ENCODE data around the gene KCTD8.

Gene KCTD8

DNA sequence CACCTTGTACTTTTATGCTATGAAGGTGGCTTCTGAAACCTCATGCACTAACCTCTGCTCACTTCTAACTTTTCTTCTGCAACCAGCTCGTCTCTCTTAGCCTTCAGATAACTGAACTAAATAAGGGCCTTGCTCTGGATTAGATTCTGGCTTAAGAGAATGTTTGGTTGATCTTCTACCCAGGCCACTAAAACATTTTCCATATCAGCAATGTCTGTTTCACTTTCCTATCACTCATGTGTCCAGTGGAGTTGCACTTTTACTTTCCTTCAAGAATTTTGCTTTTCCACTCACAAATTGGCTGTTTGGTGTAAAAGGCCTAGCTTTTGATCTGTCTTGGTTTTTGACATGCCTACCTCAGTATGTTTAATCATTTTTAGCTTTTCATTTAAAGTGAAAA lies 105.8 kb downstream of the KCTD8 start:
- no peak overlapping the region for H3K27ac ChIP-seq (ENCODE audit: low read depth, low read length)
- no peaks in the 10 kb centered on the region for H4K20me1 ChIP-seq (ENCODE audit: control insufficient read depth, insufficient read depth, low read depth, low read length)
- H3K4me2 ChIP-seq (ENCODE audit: low read length): no peak overlapping the region
- TF ChIP-seq EZH2phosphoT487 (IDR thresholded peaks at IDR 0.05; ENCODE audit: borderline replicate concordance, low read length): no peak
- TF ChIP-seq, protein P1, sequence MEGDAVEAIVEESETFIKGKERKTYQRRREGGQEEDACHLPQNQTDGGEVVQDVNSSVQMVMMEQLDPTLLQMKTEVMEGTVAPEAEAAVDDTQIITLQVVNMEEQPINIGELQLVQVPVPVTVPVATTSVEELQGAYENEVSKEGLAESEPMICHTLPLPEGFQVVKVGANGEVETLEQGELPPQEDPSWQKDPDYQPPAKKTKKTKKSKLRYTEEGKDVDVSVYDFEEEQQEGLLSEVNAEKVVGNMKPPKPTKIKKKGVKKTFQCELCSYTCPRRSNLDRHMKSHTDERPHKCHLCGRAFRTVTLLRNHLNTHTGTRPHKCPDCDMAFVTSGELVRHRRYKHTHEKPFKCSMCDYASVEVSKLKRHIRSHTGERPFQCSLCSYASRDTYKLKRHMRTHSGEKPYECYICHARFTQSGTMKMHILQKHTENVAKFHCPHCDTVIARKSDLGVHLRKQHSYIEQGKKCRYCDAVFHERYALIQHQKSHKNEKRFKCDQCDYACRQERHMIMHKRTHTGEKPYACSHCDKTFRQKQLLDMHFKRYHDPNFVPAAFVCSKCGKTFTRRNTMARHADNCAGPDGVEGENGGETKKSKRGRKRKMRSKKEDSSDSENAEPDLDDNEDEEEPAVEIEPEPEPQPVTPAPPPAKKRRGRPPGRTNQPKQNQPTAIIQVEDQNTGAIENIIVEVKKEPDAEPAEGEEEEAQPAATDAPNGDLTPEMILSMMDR (IDR thresholded peaks at IDR 0.05; ENCODE audit: low read depth, low read length, poor library complexity, severe bottlenecking): no peak
- no peaks in the 10 kb centered on the region for H3K4me1 ChIP-seq (ENCODE audit: control insufficient read depth, low read length)
- no peak overlapping the region for H3K4me3 ChIP-seq (ENCODE audit: low read length)
- no peaks in the 10 kb centered on the region for H3K27me3 ChIP-seq (ENCODE audit: control insufficient read depth, low read length)
- H3K9me2 ChIP-seq (replicated peaks; ENCODE audit: control insufficient read depth, low read length): no peaks in the 10 kb centered on the region
- no peaks in the 10 kb centered on the region for H3K9me3 ChIP-seq (ENCODE audit: control insufficient read depth, insufficient read depth, low read length)
- H3K79me2 ChIP-seq (ENCODE audit: control insufficient read depth, low read length): no peaks in the 10 kb centered on the region
- no peaks in the 10 kb centered on the region for H3K36me3 ChIP-seq (ENCODE audit: control insufficient read depth, low read length)
- no peaks in the 10 kb centered on the region for H3F3A ChIP-seq (ENCODE audit: control insufficient read depth, insufficient read depth)

DNA sequence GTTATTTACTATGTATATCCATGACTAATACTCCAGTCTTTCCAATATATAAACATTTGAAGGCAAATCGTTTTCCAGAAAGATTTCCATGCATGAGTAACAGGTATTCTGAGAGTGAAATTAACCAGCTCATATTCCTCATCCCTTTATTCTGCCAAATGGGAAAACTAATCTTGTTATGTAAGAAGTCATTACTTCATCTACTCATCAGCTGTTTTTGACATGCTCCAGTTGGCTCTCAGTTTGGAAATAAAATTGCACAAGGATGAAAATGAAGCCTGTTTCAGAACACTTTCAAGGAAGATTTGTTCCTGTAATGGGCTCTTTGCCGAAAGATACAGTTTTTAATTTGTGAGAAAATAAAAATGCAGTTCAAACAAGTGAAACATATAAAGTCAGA lies 121.9 kb downstream of the KCTD8 start:
- Histone ChIP-seq H3K9me2 (replicated peaks; ENCODE audit: control insufficient read depth, low read length) (no peaks in the 10 kb centered on the region), H4K20me1 (ENCODE audit: control insufficient read depth, insufficient read depth, low read depth, low read length) (no peaks in the 10 kb centered on the region), H3K4me2 (ENCODE audit: low read length) (no peak overlapping the region), H3K4me1 (ENCODE audit: control insufficient read depth, low read length) (no peaks in the 10 kb centered on the region), H3F3A (ENCODE audit: control insufficient read depth, insufficient read depth) (no peaks in the 10 kb centered on the region), H3K27ac (ENCODE audit: low read depth, low read length) (no peak overlapping the region), H3K9me3 (ENCODE audit: control insufficient read depth, insufficient read depth, low read length) (no peaks in the 10 kb centered on the region), H3K79me2 (ENCODE audit: control insufficient read depth, low read length) (no peaks in the 10 kb centered on the region), H3K4me3 (ENCODE audit: low read length) (no peak overlapping the region), H3K27me3 (ENCODE audit: control insufficient read depth, low read length) (no peaks in the 10 kb centered on the region), H3K36me3 (ENCODE audit: control insufficient read depth, low read length) (no peaks in the 10 kb centered on the region)
- no peak for TF ChIP-seq EZH2phosphoT487 (IDR thresholded peaks at IDR 0.05; ENCODE audit: borderline replicate concordance, low read length)
- TF ChIP-seq, protein P1 (IDR thresholded peaks at IDR 0.05; ENCODE audit: low read depth, low read length, poor library complexity, severe bottlenecking): no peak

DNA sequence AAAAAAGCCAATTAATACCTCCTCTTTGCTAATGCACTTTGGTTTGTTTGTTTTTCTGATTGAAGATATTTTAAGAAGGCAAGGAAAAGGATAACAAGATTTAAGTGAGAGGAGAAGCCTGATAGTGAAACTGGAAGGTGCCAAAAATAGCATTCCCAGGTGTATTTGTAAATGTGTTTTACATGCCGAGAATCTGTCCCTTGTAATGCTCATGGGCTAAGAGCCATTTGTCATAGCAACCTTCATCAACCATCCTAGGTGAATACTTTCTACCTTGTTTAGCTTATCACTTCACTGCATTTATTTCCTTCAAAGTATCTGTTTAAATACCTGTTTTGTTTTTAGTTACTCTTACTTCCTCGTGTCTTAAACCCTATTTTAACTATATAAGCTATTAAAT lies 127.8 kb downstream of the KCTD8 start:
- TF ChIP-seq, protein P1 (IDR thresholded peaks at IDR 0.05; ENCODE audit: low read depth, low read length, poor library complexity, severe bottlenecking): no peak
- TF ChIP-seq EZH2phosphoT487 (IDR thresholded peaks at IDR 0.05; ENCODE audit: borderline replicate concordance, low read length): no peak
- Histone ChIP-seq H3K9me3 (ENCODE audit: control insufficient read depth, insufficient read depth, low read length) (no peaks in the 10 kb centered on the region), H3K27me3 (ENCODE audit: control insufficient read depth, low read length) (no peaks in the 10 kb centered on the region), H3K9me2 (replicated peaks; ENCODE audit: control insufficient read depth, low read length) (no peaks in the 10 kb centered on the region), H3K4me3 (ENCODE audit: low read length) (no peak overlapping the region), H3F3A (ENCODE audit: control insufficient read depth, insufficient read depth) (no peaks in the 10 kb centered on the region), H4K20me1 (ENCODE audit: control insufficient read depth, insufficient read depth, low read depth, low read length) (no peaks in the 10 kb centered on the region), H3K4me2 (ENCODE audit: low read length) (no peak overlapping the region), H3K27ac (ENCODE audit: low read depth, low read length) (no peak overlapping the region), H3K36me3 (ENCODE audit: control insufficient read depth, low read length) (no peaks in the 10 kb centered on the region), H3K79me2 (ENCODE audit: control insufficient read depth, low read length) (no peaks in the 10 kb centered on the region), H3K4me1 (ENCODE audit: control insufficient read depth, low read length) (no peaks in the 10 kb centered on the region)

DNA sequence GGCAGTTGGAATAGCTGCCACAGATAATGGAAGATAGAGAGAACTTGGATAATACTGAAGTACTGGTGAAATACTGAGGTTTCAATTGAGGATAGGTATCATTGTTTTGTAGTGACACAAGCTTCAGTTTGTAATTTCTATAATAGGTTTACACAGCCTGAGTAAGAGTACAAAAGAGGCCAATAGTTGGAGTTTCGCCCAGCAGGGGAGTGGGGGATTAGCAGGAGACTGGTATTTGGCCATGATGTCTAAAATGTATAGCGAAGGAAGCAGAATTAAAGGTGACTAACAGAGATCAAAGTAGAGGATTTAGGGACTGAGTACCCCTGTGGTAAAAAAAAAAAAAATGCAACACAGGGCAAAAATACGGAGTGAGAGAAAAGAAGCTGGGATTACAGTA lies 129.5 kb downstream of the KCTD8 start:
- Histone ChIP-seq H3K79me2 (ENCODE audit: control insufficient read depth, low read length) (no peaks in the 10 kb centered on the region), H4K20me1 (ENCODE audit: control insufficient read depth, insufficient read depth, low read depth, low read length) (no peaks in the 10 kb centered on the region), H3K27me3 (ENCODE audit: control insufficient read depth, low read length) (no peaks in the 10 kb centered on the region), H3K9me3 (ENCODE audit: control insufficient read depth, insufficient read depth, low read length) (no peaks in the 10 kb centered on the region), H3K4me3 (ENCODE audit: low read length) (no peak overlapping the region), H3K9me2 (replicated peaks; ENCODE audit: control insufficient read depth, low read length) (no peaks in the 10 kb centered on the region), H3K27ac (ENCODE audit: low read depth, low read length) (no peak overlapping the region), H3K36me3 (ENCODE audit: control insufficient read depth, low read length) (no peaks in the 10 kb centered on the region), H3F3A (ENCODE audit: control insufficient read depth, insufficient read depth) (no peaks in the 10 kb centered on the region), H3K4me1 (ENCODE audit: control insufficient read depth, low read length) (no peaks in the 10 kb centered on the region), H3K4me2 (ENCODE audit: low read length) (no peak overlapping the region)
- TF ChIP-seq, protein P1 (IDR thresholded peaks at IDR 0.05; ENCODE audit: low read depth, low read length, poor library complexity, severe bottlenecking): no peak
- no peak for TF ChIP-seq EZH2phosphoT487 (IDR thresholded peaks at IDR 0.05; ENCODE audit: borderline replicate concordance, low read length)
